Measurements from ENCODE around the gene BDKRB2. TPM values are rescaled to one million over a fixed set of nuclear protein-coding genes. Genes with fewer than 3 reads are reported as not detected.

The BDKRB2 gene
- total RNA-seq, 1 experiment from 2014 or later = 3.0 TPM

DNA sequence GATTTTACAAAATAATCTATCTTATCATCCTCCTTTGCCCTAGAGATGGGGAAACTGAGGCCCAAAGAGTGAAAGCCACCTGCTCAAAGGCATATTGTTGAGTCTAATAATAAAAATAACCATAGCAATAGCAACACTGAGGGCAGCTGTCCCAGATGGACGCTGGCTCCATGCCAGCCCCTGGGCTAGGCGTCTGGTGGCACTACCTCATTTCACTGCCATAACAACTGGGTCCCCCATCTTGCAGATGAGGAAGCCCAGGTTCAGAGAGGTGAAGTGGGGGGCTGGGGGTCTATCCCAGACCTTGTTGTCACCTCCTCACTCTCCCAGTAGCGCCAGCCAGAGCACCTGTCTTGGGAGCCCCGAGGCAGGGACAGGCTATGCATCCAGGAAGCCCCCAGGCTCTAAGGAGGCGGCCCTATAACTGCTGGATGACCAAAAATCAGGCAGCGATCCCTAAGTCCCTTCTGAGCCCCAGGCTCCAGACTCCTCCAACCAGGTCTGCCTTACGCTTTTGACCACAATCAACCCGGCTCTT lies 12.8 kb downstream of the BDKRB2 start:
- DNase-seq = no peak
- H3K4me3 ChIP-seq (ENCODE audit: insufficient read depth, low read depth, low read length) = no peak overlapping the region
- no peaks in the 10 kb centered on the region for H3K36me3 ChIP-seq (replicated peaks; ENCODE audit: control insufficient read depth, insufficient read depth, low read length)
- no peaks in the 10 kb centered on the region for H3K27me3 ChIP-seq (ENCODE audit: control insufficient read depth, insufficient read depth, low read length)

GRCh38 chr14:96221109-96221650 lies 16.5 kb downstream of the BDKRB2 start:
- Histone ChIP-seq H3K27me3 (ENCODE audit: control insufficient read depth, insufficient read depth, low read length) (no peaks in the 10 kb centered on the region), H3K36me3 (replicated peaks; ENCODE audit: control insufficient read depth, insufficient read depth, low read length) (no peaks in the 10 kb centered on the region), H3K4me3 (ENCODE audit: insufficient read depth, low read depth, low read length) (no peak overlapping the region)
- DNase-seq = no peak

GRCh38 chr14:96221841-96222240 lies 17.2 kb downstream of the BDKRB2 start:
- Histone ChIP-seq H3K4me3 (ENCODE audit: insufficient read depth, low read depth, low read length) (no peak overlapping the region), H3K27me3 (ENCODE audit: control insufficient read depth, insufficient read depth, low read length) (no peaks in the 10 kb centered on the region), H3K36me3 (replicated peaks; ENCODE audit: control insufficient read depth, insufficient read depth, low read length) (no peaks in the 10 kb centered on the region)
- no peak for DNase-seq

DNA sequence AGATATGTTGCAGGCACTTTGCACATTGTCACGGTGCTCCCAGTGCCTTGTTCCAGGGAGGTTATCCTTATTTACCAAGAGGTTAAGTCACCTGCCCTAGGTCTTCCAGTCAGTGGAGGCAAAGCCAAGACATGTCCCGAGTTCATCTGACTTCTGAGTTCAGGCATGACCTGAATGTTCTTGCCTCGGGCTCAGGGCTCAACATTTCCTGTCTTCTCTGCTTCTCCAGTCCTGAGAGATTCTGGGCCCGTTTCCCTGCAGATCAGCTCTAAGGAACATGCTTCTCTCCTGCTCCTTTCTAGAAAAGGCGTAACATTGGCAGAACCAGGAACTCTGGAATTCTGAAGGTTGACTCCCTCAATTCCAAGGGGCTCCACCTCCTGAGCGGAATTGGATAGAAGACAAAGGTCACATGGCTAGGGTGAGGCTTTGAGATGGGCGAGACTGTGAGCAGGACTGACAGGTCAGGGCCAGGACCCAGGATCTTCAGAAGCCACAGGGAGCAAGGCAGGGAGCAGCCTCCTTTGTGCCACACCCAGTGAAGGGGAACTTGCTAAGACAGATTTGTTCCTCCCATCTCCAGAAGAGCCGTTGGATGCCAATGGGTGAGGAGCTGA lies 19.9 kb downstream of the BDKRB2 start:
- H3K4me3 ChIP-seq (ENCODE audit: insufficient read depth, low read depth, low read length) = no peak overlapping the region
- no peaks in the 10 kb centered on the region for H3K36me3 ChIP-seq (replicated peaks; ENCODE audit: control insufficient read depth, insufficient read depth, low read length)

DNA sequence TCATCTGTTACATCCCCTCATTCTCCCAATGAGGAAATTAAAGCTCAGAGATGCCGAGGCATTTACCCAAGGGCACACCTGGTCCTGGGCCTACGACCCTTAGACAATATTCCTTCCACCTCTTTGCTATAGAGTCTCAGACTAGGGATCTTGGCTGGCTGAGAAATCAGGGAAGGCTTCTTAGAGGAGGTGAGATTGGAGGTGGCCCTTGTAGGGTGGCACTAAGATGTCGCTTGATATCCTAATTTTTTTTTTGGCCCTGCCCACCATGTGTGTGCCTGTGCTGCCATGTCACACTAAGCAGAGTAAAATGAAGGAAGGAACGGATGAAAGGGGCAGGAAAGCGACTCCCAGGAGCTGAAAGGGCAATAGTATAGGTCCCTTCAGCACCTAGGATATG lies 20.6 kb downstream of the BDKRB2 start:
- Histone ChIP-seq H3K27me3 (ENCODE audit: control insufficient read depth, insufficient read depth, low read length) (no peaks in the 10 kb centered on the region), H3K4me3 (ENCODE audit: insufficient read depth, low read depth, low read length) (no peak overlapping the region), H3K36me3 (replicated peaks; ENCODE audit: control insufficient read depth, insufficient read depth, low read length) (no peaks in the 10 kb centered on the region)
- no peak for DNase-seq

More for the DNA sequence above, 19.9 kb downstream of the BDKRB2 start:
- no peaks in the 10 kb centered on the region for H3K27me3 ChIP-seq (ENCODE audit: control insufficient read depth, insufficient read depth, low read length)
- DNase-seq = no peak

DNA sequence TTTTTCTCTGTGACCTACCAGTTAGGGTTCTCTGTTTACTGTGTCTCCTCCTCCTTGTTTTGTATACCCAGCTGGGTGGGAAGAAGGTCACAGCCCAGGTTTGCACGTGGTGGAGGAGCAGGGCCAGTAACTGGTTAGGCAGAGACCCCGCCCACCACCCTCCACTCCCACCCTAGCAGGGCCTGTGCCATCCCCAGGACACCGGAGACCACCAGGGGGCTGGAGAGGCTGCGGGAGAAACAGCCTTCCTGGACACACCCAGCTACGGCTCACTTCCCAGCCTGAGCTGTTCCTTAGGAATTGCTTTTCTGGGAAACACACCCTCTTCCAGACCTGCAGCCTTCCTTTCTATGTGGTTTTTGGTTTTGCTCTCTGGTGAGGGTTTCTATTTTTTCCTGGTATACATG lies 21.1 kb downstream of the BDKRB2 start:
- H3K4me3 ChIP-seq (ENCODE audit: insufficient read depth, low read depth, low read length) = no peak overlapping the region

GRCh38 chr14:96227428-96227827 lies 22.8 kb downstream of the BDKRB2 start:
- Histone ChIP-seq H3K36me3 (replicated peaks; ENCODE audit: control insufficient read depth, insufficient read depth, low read length) (no peaks in the 10 kb centered on the region), H3K4me3 (ENCODE audit: insufficient read depth, low read depth, low read length) (no peak overlapping the region), H3K27me3 (ENCODE audit: control insufficient read depth, insufficient read depth, low read length) (no peaks in the 10 kb centered on the region)
- no peak for DNase-seq

More for the DNA sequence above, 21.1 kb downstream of the BDKRB2 start:
- H3K27me3 ChIP-seq (ENCODE audit: control insufficient read depth, insufficient read depth, low read length) = no peaks in the 10 kb centered on the region
- DNase-seq = peak; percentile 82
- no peaks in the 10 kb centered on the region for H3K36me3 ChIP-seq (replicated peaks; ENCODE audit: control insufficient read depth, insufficient read depth, low read length)

- Histone ChIP-seq H3K4me3 (ENCODE audit: insufficient read depth, low read depth, low read length) (no peak overlapping the region), H3K36me3 (replicated peaks; ENCODE audit: control insufficient read depth, insufficient read depth, low read length) (no peaks in the 10 kb centered on the region), H3K27me3 (ENCODE audit: control insufficient read depth, insufficient read depth, low read length) (no peaks in the 10 kb centered on the region)
- DNase-seq = no peak
Observed at GRCh38 chr14:96229315-96229714, 24.7 kb downstream of the BDKRB2 start.

GRCh38 chr14:96231056-96231455 lies 26.4 kb downstream of the BDKRB2 start:
- no peak overlapping the region for H3K4me3 ChIP-seq (ENCODE audit: insufficient read depth, low read depth, low read length)
- no peaks in the 10 kb centered on the region for H3K36me3 ChIP-seq (replicated peaks; ENCODE audit: control insufficient read depth, insufficient read depth, low read length)
- DNase-seq = no peak
- no peaks in the 10 kb centered on the region for H3K27me3 ChIP-seq (ENCODE audit: control insufficient read depth, insufficient read depth, low read length)

DNA sequence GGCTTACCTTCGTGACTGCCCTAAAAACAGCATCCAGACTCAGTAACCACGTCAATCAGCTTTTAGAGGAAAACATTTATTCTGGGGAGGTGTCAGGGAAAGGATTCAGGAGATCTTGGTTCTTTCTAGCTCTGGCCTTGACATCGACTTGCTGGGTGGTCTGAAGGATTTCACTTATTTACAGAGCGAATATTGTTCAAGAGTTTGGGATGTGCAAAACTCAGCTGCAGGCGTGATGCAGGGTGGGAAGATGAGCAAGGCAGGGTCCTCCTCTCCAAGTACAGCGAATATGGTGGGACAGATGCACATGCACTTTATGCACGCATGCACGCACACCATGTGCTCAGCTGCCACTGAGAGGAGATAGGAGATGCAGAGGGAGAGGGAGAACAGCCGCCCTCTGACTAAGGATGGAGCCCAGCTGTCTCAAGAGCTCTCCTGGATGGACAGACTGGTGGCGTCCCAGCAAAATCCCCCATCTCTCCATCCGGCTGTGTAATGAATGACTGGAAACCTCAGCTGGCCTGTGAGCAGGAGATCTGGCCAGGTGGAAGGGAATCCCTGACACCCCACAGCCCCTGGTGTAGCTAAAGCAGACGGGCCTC lies 27.0 kb downstream of the BDKRB2 start:
- DNase-seq = no peak
- Histone ChIP-seq H3K36me3 (replicated peaks; ENCODE audit: control insufficient read depth, insufficient read depth, low read length) (no peaks in the 10 kb centered on the region), H3K27me3 (ENCODE audit: control insufficient read depth, insufficient read depth, low read length) (no peaks in the 10 kb centered on the region)

GRCh38 chr14:96232506-96232905 lies 27.9 kb downstream of the BDKRB2 start:
- no peaks in the 10 kb centered on the region for H3K27me3 ChIP-seq (ENCODE audit: control insufficient read depth, insufficient read depth, low read length)
- no peak for DNase-seq
- H3K36me3 ChIP-seq (replicated peaks; ENCODE audit: control insufficient read depth, insufficient read depth, low read length) = no peaks in the 10 kb centered on the region
- no peak overlapping the region for H3K4me3 ChIP-seq (ENCODE audit: insufficient read depth, low read depth, low read length)

More for the DNA sequence above, 27.0 kb downstream of the BDKRB2 start:
- H3K4me3 ChIP-seq (ENCODE audit: insufficient read depth, low read depth, low read length) = no peak overlapping the region

- H3K4me3 ChIP-seq (ENCODE audit: insufficient read depth, low read depth, low read length) = no peak overlapping the region
- H3K27me3 ChIP-seq (ENCODE audit: control insufficient read depth, insufficient read depth, low read length) = no peaks in the 10 kb centered on the region
- H3K36me3 ChIP-seq (replicated peaks; ENCODE audit: control insufficient read depth, insufficient read depth, low read length) = no peaks in the 10 kb centered on the region
- DNase-seq = no peak
Observed at GRCh38 chr14:96233661-96234060, 29.0 kb downstream of the BDKRB2 start.

DNA sequence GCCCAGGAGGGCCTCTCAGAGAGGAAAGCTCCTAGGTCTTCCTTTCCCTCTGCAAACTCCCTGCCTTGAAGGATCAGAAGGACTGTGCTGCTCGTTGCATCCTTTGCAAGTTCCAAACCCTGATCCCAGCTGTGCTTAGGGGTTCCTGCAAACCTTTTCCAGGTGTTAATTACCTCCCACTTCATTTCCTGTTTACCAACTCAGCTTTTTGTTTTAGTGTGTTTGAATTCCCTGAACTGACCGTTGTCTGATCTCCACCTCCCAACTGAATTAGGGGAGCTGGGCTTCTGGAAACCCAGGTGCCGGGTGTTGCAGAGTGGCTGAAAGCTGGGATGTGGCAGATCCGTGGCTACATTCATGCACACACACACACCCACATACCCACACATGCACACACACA lies 30.8 kb downstream of the BDKRB2 start:
- Histone ChIP-seq H3K36me3 (replicated peaks; ENCODE audit: control insufficient read depth, insufficient read depth, low read length) (no peaks in the 10 kb centered on the region), H3K4me3 (ENCODE audit: insufficient read depth, low read depth, low read length) (no peak overlapping the region), H3K27me3 (ENCODE audit: control insufficient read depth, insufficient read depth, low read length) (no peaks in the 10 kb centered on the region)
- peak; percentile 38 for DNase-seq

DNA sequence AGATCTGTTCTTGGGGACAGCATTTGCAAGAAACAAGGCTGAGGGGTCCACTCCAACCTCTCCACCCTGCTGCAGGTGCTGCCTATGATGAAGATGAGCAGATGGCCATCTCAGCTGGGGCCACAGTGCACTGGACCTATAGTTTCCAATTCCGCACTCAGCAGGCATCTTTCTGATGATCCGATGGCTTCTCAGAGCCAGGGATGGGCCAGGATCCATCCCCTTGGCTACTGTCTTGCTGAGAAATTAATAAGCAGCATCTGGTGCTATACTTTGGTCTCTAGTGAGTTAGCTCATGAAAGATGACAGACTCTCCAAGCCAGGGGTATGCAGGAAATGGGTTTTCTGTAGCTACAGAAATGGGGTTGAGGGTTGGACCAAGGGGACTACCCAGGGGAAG lies 33.0 kb downstream of the BDKRB2 start:
- Histone ChIP-seq H3K27me3 (ENCODE audit: control insufficient read depth, insufficient read depth, low read length) (no peaks in the 10 kb centered on the region), H3K36me3 (replicated peaks; ENCODE audit: control insufficient read depth, insufficient read depth, low read length) (no peaks in the 10 kb centered on the region)
- no peak for DNase-seq

DNA sequence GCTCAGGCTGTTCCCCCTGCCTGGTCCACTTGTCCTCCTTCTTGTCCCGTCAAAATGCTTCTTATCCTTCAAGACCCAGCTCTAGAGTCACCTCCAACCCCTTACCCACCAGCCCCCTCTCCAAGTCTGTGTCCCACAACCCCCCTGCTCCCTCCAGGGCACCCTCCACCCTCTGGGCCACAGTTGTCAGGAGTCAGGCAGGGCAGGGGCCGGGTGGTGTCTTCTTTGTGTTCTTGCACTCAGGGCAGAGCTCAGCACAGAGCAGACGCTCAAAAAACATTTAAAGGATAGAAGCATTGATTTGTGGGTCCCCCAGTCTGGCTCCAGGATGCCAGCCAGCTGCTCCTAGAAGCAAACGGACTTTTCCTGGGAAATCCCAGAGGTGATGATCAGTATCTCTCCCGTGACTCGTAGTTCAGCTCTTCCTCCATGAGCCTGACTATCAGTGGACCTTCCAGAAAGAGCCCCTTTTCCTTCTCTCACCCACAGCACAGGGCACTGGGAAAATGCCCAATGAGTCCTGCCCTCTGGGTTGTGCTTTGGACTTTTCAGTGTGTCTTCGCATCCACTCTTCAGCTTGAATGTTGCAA lies 34.1 kb downstream of the BDKRB2 start:
- H3K4me3 ChIP-seq (ENCODE audit: insufficient read depth, low read depth, low read length) = no peak overlapping the region
- H3K36me3 ChIP-seq (replicated peaks; ENCODE audit: control insufficient read depth, insufficient read depth, low read length) = no peaks in the 10 kb centered on the region
- no peaks in the 10 kb centered on the region for H3K27me3 ChIP-seq (ENCODE audit: control insufficient read depth, insufficient read depth, low read length)
- no peak for DNase-seq

More for the DNA sequence above, 33.0 kb downstream of the BDKRB2 start:
- no peak overlapping the region for H3K4me3 ChIP-seq (ENCODE audit: insufficient read depth, low read depth, low read length)
